K562 (cell line): ENCODE results near the gene PLEKHH2. TPM values are rescaled to one million over a fixed set of nuclear protein-coding genes. Genes with fewer than 3 reads are reported as not detected.

Experiments used
- CBX5 ChIP-seq: IDR thresholded peaks from 2 replicates; pipeline ENCODE4 v1.6.1; 2014; ENCODE audit warnings: low read depth, borderline replicate concordance
- ELF4 ChIP-seq: fragments of 450-650 bp; formaldehyde crosslinking; IDR thresholded peaks from 2 replicates; pipeline ENCODE4 v1.4.0; 2022; ENCODE audit warnings: missing genetic modification characterization
- MGA ChIP-seq: fragments of 450-650 bp; IDR thresholded peaks from 2 replicates; pipeline ENCODE4 v1.6.1; 2016; ENCODE audit warnings: mild to moderate bottlenecking, moderate library complexity
- PRMT5 ChIP-seq: sonication (generic); formaldehyde crosslinking; IDR thresholded peaks from 2 replicates; pipeline ENCODE4 v1.5.0; 2020; ENCODE audit warnings: missing genetic modification reagents
- SRF ChIP-seq, 2 experiments: fragments of 250-450, 450-650 bp in 1 of 2; sonication (Bioruptor Pico) in 1 of 2; sonication (generic) in 1 of 2; formaldehyde crosslinking; IDR thresholded peaks; 2 replicates each; pipeline versions ENCODE4 v1.5.0 to v1.5.1; 2020 to 2022; ENCODE audit warnings: mild to moderate bottlenecking in 1 of 2, missing genetic modification reagents in 1 of 2
- TSHZ1 ChIP-seq: fragments of 250-450 bp; sonication (Bioruptor Pico); IDR thresholded peaks from 2 replicates; pipeline ENCODE4 v1.4.0; 2020; ENCODE audit warnings: mild to moderate bottlenecking, moderate library complexity
- U2AF2 ChIP-seq: fragments of 200-400 bp; formaldehyde crosslinking; optimal IDR thresholded peaks from 2 replicates; pipeline ENCODE3; 2017; ENCODE audit warnings: low read depth, mild to moderate bottlenecking, low read length
- ZBTB12 ChIP-seq: fragments of 250-450 bp; sonication (Bioruptor Pico); IDR thresholded peaks from 2 replicates; pipeline ENCODE4 v1.4.0; 2020
- ZNF124 ChIP-seq: sonication (generic); formaldehyde crosslinking; IDR thresholded peaks from 2 replicates; pipeline ENCODE4 v1.8.1; 2022; ENCODE audit warnings: missing genetic modification reagents
- polyA plus RNA-seq, 8 experiments: library from polyadenylated mRNA; depleted of rRNA in 4 of 8; stranded (reverse) in 5 of 8; unstranded in 3 of 8; fragments of >200 nt; fragmentation: Nextera tagmentation in 2 of 8; fragmentation: Illumina TruSeq in 1 of 8; extraction: Ambion mirVana in 2 of 8; extraction: Trizol in 1 of 8; gene quantifications; 2 replicates each; pipeline versions ENCODE4 v1.2.1 to v1.2.3, GENCODE V29; 2011 to 2014; ENCODE audit warnings: inconsistent platforms in 1 of 8, missing spikeins in 1 of 8
- total RNA-seq, 7 experiments: library from RNA; depleted of rRNA in 6 of 7; stranded (reverse); fragments of >200 nt in 6 of 7; fragmentation: Illumina TruSeq in 2 of 7; extraction: Trizol in 2 of 7; gene quantifications; 2 replicates each; pipeline versions ENCODE4 v1.2.1 to v1.2.3, GENCODE V29; 2011 to 2021; ENCODE audit warnings: low replicate concordance in 1 of 7

PLEKHH2 gene
- total and polyA plus RNA-seq, 9 of the 15 experiments (the other 6 are each of a cell fraction or from before 2014, with no cell fraction given), result 0.77 to 13.5 (median 2.7) TPM

- TF ChIP-seq ZBTB12 (peak; percentile 90), SRF (CRISPR knock-in tag; IDR thresholded peaks at IDR 0.05) (0 out of 4 replicates have a peak, but pooled peaks of 1 of the 2 experiments have one; percentile 52), U2AF2 (no peak), PRMT5 (no peak), CBX5 (no peak), ELF4 (CRISPR knock-in tag) (no peak), MGA (peak; percentile 73), TSHZ1 (CRISPR knock-in tag) (no peak), ZNF124 (CRISPR knock-in tag) (no peak)
These were observed 137.0 kb downstream of the PLEKHH2 start, which contains the start of gene DYNC2LI1 (continued) for GRCh38 chr2:43773876-43774613.
